SH-SY5Y (cell line): ENCODE results near the gene SLC49A3.

Experiments
- GATA2 ChIP-seq: IDR thresholded peaks from 2 replicates; pipeline ENCODE4 v1.6.1; 2011; ENCODE audit warnings: mild to moderate bottlenecking, low read depth, low read length
- GATA3 ChIP-seq: IDR thresholded peaks from 2 replicates; pipeline ENCODE4 v1.6.1; 2011; ENCODE audit warnings: low read depth, mild to moderate bottlenecking, low read length, moderate library complexity

DNA sequence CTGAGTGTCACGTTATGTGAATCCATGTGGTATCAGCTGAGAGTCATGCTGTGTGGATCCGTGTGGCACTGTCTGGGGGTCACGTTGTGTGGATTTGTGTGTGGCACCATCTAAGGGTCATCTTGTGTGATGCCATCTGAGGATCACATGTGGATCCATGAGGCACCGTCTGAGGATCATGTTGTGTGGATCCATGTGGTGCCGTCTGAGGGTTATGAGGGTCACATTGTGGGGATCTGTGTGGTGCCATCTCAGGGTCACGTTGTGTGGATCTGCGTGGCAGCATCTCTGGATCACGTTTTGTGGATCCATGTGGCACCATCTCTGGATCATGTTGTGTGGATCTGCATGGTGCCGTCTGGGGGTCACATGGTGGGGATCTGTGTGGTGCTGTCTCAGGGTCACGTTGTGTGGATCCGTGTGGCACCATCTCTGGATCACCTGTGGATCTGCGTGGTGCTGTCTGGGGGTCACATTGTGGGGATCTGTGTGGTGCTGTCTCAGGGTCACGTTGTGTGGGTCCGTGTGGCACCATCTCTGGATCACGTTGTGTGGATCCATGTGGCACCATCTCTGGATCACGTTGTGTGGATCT is 56.7 kb downstream of the SLC49A3 start:
- TF ChIP-seq GATA2: no peak
- no peak for TF ChIP-seq GATA3
